ENCODE measurements around the gene EBF3. TPM values are rescaled to one million over a fixed set of nuclear protein-coding genes. Genes with fewer than 3 reads are reported as not detected.

EBF3 gene
- total RNA-seq, 1 donor from 2014 or later = 0.15 TPM

DNA sequence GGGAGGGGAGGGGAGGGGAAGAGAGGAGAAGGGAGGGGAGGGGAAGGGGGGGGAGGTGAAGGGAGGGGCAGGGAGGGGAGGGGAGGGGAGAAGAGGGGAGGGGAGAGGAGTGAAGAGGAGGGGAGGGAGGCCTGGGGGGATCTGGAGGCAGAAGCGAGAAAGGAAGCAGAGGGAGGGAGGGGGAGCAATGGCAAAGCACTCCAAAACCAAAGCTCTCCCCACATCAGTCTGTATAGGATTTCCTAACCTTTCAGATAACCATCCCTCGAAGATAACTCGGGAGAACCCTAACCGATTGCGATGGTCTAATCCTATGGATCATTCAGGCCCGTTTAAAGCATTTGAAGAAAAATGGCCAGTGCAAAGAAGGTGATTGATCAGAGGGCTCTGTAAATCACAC lies 19.0 kb downstream of the EBF3 start:
- no peak overlapping the region for H3K9ac ChIP-seq
- H3K9me3 ChIP-seq (ENCODE audit: low read depth) = no peaks in the 10 kb centered on the region
- H3K4me3 Mint-ChIP-seq = no peak overlapping the region
- H3K27ac ChIP-seq = no peak overlapping the region
- no peaks in the 10 kb centered on the region for H3K79me2 ChIP-seq (ENCODE audit: low read depth)
- no peaks in the 10 kb centered on the region for H3K36me3 Mint-ChIP-seq
- H3K4me1 ChIP-seq = peaks cover 9% of the 10 kb centered on the region
- no peak overlapping the region for H3K4me2 ChIP-seq
- no peaks in the 10 kb centered on the region for H3K36me3 ChIP-seq
- H3F3A ChIP-seq (ENCODE audit: low read depth) = no peaks in the 10 kb centered on the region
- DNase-seq (ENCODE audit: low spot score) = no peak
- H3K27me3 Mint-ChIP-seq (ENCODE audit: insufficient read depth, low read depth) = peaks cover under 1% of the 10 kb centered on the region
- H4K20me1 ChIP-seq (ENCODE audit: low read depth) = no peaks in the 10 kb centered on the region
- H3K27me3 ChIP-seq = peaks cover 1% of the 10 kb centered on the region
- no peak overlapping the region for H3K27ac Mint-ChIP-seq
- no peaks in the 10 kb centered on the region for H3K9me3 Mint-ChIP-seq
- no peak overlapping the region for H2AFZ ChIP-seq (replicated peaks)
- TF ChIP-seq EZH2phosphoT487 (IDR thresholded peaks at IDR 0.05) (no peak), EZH2 (IDR thresholded peaks at IDR 0.05) (no peak)
- TF ChIP-seq, protein P1, sequence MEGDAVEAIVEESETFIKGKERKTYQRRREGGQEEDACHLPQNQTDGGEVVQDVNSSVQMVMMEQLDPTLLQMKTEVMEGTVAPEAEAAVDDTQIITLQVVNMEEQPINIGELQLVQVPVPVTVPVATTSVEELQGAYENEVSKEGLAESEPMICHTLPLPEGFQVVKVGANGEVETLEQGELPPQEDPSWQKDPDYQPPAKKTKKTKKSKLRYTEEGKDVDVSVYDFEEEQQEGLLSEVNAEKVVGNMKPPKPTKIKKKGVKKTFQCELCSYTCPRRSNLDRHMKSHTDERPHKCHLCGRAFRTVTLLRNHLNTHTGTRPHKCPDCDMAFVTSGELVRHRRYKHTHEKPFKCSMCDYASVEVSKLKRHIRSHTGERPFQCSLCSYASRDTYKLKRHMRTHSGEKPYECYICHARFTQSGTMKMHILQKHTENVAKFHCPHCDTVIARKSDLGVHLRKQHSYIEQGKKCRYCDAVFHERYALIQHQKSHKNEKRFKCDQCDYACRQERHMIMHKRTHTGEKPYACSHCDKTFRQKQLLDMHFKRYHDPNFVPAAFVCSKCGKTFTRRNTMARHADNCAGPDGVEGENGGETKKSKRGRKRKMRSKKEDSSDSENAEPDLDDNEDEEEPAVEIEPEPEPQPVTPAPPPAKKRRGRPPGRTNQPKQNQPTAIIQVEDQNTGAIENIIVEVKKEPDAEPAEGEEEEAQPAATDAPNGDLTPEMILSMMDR (IDR thresholded peaks at IDR 0.05) = no peak
- H3K4me1 Mint-ChIP-seq = peaks cover 25% of the 10 kb centered on the region
- H3K4me3 ChIP-seq = no peak overlapping the region

GRCh38 chr10:129944456-129944855 lies 19.6 kb downstream of the EBF3 start:
- H3K4me3 ChIP-seq = no peak overlapping the region
- H3K27me3 Mint-ChIP-seq (ENCODE audit: insufficient read depth, low read depth) = peaks cover 4% of the 10 kb centered on the region
- no peak overlapping the region for H3K4me3 Mint-ChIP-seq

DNA sequence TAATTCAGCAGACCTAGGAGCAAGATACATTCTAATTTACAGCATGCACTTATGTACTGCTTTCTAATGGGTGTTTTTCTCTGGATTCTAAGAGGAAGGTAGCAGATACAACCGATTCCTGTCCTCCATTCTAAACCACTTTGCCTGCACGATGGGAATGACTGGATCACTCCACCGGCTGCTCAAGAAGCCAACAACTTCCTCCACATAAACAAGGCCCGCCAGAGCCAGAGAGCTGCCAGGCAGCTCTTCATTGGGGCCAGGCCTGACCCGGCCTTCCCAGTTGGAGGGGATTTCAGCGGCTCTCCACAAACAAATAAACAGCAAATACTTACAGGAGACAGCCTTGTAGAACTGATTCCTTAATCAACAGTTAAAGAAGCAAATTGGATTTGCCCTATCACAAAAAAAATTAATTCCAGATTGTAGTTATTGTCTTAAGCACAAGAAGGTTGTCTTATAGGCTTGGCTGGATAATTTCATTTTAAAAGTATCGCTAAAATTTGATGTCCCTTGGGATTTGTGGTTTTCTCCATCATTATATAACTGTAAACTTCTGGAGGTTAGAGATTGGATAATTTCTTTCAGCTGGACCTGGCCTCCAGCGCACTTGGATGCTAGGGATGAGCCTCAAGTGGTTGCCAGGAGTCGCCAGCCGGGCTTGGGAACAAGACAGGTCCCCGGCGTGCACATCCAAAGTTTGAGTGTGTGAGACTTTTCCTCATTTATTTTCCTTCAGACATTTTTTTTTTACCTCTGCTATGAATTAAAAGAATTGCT lies 20.9 kb downstream of the EBF3 start:
- no peak overlapping the region for H3K27ac ChIP-seq
- Mint-ChIP-seq H3K4me1 (peaks cover 16% of the 10 kb centered on the region), H3K27ac (peak overlapping the region; percentile 33), H3K36me3 (no peaks in the 10 kb centered on the region), H3K27me3 (ENCODE audit: insufficient read depth, low read depth) (peaks cover 8% of the 10 kb centered on the region), H3K9me3 (no peaks in the 10 kb centered on the region), H3K4me3 (no peak overlapping the region)
- DNase-seq (ENCODE audit: low spot score) = no peak
- no peaks in the 10 kb centered on the region for H4K20me1 ChIP-seq (ENCODE audit: low read depth)
- H3K27me3 ChIP-seq = no peaks in the 10 kb centered on the region
- H3K9ac ChIP-seq = no peak overlapping the region
- H3K4me2 ChIP-seq = no peak overlapping the region
- H2AFZ ChIP-seq (replicated peaks) = peak overlapping the region; percentile 5
- TF ChIP-seq, protein P1 (IDR thresholded peaks at IDR 0.05) = no peak
- TF ChIP-seq EZH2 (IDR thresholded peaks at IDR 0.05) (no peak), EZH2phosphoT487 (IDR thresholded peaks at IDR 0.05) (no peak)
- H3K4me3 ChIP-seq = no peak overlapping the region
- H3K9me3 ChIP-seq (ENCODE audit: low read depth) = no peaks in the 10 kb centered on the region
- H3K79me2 ChIP-seq (ENCODE audit: low read depth) = no peaks in the 10 kb centered on the region
- no peaks in the 10 kb centered on the region for H3K36me3 ChIP-seq
- no peaks in the 10 kb centered on the region for H3F3A ChIP-seq (ENCODE audit: low read depth)
- peaks cover 2% of the 10 kb centered on the region for H3K4me1 ChIP-seq

More at GRCh38 chr10:129944456-129944855, 19.6 kb downstream of the EBF3 start:
- no peak for DNase-seq (ENCODE audit: low spot score)
- Histone ChIP-seq H3K4me1 (peaks cover 5% of the 10 kb centered on the region), H2AFZ (replicated peaks) (no peak overlapping the region), H3K36me3 (no peaks in the 10 kb centered on the region), H3K27me3 (no peaks in the 10 kb centered on the region), H3K27ac (no peak overlapping the region), H3K4me2 (no peak overlapping the region), H3K9me3 (ENCODE audit: low read depth) (no peaks in the 10 kb centered on the region), H3K9ac (no peak overlapping the region), H4K20me1 (ENCODE audit: low read depth) (no peaks in the 10 kb centered on the region), H3F3A (ENCODE audit: low read depth) (no peaks in the 10 kb centered on the region), H3K79me2 (ENCODE audit: low read depth) (no peaks in the 10 kb centered on the region)
- H3K36me3 Mint-ChIP-seq = no peaks in the 10 kb centered on the region
- H3K4me1 Mint-ChIP-seq = peaks cover 21% of the 10 kb centered on the region
- H3K9me3 Mint-ChIP-seq = no peaks in the 10 kb centered on the region
- TF ChIP-seq, protein P1 (IDR thresholded peaks at IDR 0.05) = no peak
- TF ChIP-seq EZH2phosphoT487 (IDR thresholded peaks at IDR 0.05) = no peak
- no peak for TF ChIP-seq EZH2 (IDR thresholded peaks at IDR 0.05)
- H3K27ac Mint-ChIP-seq = no peak overlapping the region
